Fibroblast of skin of back (primary cell): ENCODE results near the gene CD274.
"Not testable (repeated sequence)": the region's sequence is repeated elsewhere in the genome, so short reads cannot be mapped to it uniquely, and the experiment has no call there.

Source experiments
- DNase-seq: peaks from one replicate; pipeline ENCODE4 v3.0.0-alpha.2; 2013

Gene CD274

DNA sequence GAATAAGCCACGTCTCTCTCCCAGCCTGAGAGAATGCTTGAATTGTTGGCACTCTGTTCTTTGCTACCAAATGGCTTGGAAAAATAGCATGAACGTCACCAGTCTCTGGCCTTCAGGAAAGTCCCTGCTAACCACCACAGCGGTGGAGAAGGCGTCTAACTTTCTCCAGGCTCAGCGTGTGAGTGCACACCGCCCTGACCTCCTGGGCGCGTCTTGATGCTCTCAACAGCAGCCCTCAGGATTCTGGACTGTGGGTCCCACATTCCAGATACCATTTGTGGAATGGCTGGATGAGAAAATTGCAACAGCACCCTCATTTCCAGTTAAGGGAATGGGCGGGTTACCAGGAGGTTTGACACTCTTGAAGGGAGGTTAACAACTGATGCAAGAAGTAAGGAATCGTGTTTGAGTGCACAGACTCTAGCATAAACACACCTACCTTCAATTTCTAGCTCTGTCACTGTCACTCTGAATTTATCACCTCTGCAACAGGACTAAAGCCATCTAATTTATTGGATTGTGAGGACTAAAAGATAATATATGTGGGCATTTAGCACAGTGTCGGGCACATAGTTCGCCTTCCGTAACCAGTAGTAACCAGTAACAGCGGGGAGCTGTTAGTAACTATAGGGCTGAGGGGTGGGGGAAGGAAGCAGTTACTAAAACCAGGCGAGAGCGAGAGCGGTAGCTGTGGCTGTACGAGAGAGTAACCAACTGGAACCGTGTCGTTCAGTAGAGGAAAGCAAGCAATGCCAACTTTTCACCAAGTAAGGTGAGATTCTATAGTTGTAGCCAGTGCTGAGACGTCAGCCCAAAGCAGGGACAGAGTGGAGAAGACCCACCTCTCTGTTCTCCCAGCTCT, 11.8 kb upstream of the CD274 start:
- peak; percentile 47 for DNase-seq

DNA sequence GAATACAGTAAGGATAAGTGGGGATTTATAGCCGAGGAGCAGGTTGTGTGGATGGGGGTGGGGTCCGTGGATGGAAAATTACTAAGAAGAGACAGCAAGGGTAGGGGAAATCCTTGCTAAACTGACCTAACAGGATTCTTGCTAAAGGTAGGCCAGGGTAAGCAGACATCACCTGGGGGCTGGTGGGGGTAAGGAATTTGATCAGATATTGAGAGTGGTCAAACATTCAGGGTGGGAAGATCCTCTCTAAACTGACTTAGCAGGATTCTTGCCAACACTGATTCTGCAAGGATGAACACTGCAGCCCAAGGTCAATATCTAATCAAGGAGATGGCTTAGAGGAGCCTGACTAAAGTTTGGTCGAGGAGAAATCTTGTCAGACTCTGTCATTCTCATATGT, 9.9 kb upstream of the CD274 start:
- DNase-seq = no peak

DNA sequence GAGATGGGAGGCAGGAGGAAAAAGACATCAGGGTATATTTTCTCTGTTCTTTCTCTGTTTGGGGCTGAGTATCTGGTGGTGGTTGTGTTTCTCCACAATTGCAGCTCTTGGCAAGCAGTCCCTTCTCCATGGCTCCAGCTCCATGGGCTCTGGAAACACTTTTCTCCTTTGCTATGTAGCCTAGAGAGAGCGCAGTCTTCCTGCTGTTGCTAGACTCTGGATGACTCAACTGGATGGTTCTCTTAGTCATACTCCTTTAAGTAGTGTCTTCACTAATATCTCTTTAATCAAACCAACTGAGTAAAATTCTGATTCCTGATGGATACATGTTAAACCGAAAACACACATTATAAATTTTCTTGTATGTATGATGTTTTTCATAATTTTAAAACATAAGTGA, 9.3 kb upstream of the CD274 start:
- DNase-seq = peak; percentile 72

DNA sequence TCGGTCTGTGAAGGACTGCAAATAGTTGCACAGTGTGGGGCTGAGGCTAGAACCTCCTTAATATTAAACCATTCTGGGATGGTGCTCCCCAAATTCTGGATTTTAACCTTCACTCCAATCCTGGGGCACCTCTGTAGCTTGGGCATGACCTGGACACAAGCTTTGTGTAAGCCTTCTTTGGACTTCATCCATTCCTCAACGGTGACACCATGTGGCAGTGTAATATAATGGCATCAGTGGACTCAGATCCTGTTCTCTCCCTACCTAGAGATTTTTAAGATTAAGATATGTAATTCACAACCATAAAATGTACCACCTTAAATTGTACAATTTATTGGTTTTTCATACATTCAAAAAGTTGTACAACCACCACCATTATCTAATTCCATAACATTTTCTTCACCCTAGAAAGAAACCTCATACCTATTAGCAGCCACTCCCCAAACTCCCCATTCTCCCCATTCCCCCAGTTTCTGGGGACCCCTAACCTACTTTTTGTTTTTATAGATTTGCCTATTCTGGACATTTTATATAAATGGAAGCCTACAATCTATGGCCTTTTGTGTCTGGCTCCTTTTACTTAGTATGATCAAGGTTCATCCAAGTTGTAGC, 7.8 kb upstream of the CD274 start:
- peak; percentile 66 for DNase-seq

DNA sequence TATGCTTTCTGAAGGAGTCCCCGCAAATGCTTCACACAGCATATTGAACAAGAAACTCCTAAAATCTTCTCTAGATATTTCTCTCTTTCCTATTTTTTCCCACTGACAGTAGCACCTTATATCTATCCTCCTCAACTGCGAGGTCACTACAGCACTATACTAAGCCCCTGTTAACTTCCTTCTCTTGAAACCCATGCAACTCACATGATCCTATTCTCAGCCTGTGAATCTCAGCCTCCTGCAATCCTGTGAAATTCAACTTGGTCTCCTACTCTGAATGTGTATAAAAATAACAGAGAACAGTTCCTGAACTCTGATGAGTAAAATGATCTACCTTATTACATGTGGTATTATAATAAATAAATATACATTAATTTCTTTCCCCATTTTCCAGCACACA, 6.5 kb upstream of the CD274 start:
- DNase-seq = no peak

DNA sequence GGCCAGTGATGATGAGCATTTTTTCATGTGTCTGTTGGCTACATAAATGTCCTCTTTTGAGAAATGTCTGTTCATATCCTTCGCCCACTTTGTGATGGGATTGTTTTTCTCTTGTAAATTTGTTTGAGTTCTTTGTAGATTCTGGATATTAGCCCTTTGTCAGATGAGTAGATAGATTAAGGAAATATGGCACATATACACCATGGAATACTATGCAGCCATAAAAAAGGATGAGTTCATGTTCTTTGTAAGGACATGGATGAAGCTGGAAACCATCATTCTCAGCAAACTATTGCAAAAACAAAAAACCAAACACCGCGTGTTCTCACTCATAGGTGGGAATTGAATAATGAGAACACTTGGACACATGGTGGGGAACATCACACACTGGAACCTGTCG, 5.2 kb upstream of the CD274 start:
- not testable (repeated sequence) for DNase-seq

DNA sequence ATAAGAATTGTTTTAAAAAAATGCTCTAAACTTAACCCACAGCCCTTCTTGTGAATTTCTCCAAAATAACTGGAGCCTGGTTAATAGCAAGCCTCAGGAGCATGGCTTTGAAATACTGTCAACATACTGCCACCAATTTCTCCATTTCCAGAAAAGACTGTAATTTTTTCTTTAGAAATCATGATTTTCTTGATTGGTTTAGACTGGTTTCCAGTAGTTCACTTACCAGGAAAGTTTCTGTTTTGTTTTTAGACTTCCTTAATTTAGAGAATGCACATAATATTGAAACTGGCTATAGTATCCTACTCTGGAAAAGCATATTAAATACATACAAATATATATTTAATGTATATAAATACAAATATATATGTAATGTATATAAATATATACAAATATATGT, 4.5 kb upstream of the CD274 start:
- no peak for DNase-seq

DNA sequence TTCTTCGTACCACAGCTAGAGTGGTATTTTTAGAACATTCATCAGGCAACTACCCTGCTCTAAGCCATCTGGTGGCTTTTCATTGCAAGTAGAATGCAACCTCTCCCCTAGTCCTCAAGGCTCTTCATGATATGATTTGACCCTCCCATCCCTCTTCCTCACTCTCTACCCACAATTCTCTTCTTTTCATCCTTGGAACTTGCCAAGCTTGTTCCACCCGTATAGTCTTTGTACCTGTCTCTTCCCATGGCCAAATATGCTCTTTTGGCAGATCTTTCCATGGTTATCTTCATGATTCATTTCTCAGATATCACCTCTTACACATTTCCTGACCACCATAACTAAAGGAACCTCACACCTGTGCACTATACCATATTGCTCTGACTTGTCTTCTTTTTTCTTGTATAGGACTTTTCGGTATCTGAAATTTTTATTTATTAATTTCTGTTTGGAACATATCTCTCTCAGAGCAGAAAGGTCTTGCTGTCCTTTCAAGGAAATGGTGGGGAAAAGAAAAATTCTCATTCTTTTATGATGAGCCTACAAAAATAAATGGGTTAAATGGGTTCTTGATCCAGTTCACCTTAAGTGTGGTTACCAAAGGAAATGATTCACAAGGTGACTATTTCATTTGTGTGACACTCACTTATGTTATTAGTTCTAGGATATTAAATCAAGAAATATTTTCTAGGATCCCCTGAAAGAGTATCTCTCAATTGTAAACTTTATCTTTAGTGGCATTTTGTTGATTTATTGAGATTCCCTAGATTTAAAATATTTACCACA, 3.7 kb upstream of the CD274 start:
- peak; percentile 43 for DNase-seq

DNA sequence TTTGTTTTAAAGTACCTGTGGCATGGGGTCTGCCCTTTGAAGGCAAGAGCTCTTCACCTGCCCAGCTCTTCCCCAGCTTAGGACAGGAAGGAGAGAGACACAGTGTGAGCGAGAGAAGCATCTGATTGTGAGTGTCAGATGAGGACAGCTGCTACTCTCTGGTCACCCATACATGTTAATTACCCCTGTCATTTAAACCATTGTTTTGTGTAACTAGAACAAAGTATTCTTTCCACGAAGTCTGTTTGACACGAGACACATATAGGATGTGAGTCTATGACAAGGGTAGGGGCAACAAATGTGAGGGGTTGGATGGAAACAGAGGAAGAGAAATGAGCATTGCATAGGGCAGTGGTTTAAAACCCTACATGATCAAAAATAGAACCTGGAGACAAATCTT, 3.0 kb upstream of the CD274 start:
- no peak for DNase-seq

DNA sequence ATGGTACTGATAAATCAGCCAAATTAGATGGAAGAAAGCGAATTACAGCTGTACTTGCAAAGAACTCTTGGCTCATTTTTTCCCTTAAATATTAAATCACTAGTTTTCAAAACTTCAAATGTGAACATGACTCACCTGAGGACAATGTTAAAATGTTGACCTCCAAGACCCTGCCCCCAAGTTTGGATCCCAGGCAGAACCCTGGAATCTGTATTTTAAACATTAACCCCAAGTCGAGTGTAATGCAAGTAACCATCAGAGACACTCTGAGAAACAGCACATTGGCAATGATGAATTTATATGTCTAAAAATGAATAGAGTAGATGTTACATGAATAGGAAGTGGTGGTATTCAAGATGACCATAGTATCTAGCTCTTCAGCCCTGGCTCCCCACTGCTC, 2.3 kb upstream of the CD274 start:
- DNase-seq = no peak

DNA sequence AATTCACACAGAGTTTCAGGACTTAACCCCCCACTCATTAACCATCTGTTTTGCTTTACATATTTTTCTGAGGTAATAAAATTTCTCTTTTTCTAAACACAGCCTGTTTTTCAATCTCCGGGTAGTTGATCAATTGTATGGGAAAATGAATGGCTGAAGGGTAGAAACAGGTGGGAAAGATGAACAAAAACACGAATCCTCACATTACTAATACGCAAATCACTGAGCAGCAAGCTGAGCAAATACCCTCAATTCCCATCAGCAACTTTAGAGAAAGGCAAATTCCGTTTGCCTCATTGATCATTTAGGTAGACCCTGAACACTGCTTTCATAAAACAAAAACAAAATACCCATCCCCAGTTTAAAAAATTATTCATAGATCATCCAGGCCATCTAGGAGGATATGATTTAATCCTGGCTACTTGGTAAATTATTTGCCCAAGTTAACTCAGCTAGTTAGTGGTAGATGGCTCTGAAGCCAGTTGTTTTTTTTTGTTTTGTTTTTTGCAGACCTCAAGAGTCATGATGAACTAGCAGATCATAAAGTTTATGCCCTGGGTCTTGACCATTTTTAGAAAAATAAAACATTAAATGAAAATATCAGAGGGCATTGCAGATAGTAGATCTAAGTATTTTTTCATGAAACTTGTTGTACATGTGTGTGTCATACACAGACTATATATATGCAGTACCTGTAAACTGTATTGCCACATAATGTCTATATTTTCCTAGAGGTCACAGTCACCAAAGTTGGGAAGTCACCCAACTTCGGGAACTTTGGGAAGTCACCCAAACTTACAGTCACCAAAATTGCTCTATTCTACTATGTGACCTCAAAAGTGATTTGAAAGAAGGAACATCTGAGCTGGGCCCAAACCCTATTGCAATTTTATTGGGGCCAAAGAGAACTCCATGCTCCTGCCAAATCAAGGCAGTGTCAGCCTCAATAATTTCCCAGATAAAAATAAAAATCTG, 1.6 kb upstream of the CD274 start:
- DNase-seq = no peak

DNA sequence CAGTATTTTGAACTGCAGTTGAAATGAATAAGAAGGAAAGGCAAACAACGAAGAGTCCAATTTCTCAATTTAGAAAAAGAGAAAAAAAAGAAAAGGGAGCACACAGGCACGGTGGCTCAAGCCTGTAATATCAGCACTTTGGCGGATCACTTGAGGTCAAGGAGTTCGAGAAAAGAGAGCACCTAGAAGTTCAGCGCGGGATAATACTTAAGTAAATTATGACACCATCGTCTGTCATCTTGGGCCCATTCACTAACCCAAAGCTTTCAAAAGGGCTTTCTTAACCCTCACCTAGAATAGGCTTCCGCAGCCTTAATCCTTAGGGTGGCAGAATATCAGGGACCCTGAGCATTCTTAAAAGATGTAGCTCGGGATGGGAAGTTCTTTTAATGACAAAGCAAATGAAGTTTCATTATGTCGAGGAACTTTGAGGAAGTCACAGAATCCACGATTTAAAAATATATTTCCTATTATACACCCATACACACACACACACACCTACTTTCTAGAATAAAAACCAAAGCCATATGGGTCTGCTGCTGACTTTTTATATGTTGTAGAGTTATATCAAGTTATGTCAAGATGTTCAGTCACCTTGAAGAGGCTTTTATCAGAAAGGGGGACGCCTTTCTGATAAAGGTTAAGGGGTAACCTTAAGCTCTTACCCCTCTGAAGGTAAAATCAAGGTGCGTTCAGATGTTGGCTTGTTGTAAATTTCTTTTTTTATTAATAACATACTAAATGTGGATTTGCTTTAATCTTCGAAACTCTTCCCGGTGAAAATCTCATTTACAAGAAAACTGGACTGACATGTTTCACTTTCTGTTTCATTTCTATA, 602 bp upstream of the CD274 start:
- DNase-seq = no peak

DNA sequence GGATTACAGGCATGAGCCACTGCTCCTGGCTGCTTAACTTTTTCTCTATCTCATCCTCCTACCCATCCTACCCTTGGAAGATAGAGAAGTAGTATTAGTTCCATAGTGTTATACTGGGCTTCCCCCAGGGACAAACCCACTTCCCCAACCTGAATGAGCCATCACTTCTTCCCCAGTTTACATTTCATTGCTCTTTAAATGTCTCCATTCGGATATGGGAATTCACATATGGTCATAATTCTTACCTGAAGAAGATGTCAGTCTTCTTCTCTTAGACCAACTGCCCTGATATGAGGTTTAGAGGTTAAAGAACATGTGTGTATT, 1.9 kb downstream of the CD274 start:
- DNase-seq = no peak

DNA sequence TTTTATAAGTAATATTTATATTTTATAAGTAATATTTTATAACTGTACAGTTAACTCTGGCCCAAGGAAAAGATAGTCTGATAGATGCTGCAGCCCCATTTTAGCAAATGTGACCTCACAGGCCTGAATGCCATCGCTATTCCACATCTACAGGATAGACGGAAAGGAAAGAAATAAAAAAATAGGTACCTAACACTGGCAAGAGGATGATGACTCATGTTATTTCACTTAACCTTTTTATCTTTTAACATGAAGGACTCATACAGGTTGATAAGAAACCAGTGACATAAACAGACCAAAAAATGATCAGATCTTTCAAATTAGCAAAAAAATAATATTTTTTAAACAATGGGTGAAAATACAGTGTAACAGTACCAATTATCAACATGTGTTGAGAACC, 2.7 kb downstream of the CD274 start:
- DNase-seq = no peak

DNA sequence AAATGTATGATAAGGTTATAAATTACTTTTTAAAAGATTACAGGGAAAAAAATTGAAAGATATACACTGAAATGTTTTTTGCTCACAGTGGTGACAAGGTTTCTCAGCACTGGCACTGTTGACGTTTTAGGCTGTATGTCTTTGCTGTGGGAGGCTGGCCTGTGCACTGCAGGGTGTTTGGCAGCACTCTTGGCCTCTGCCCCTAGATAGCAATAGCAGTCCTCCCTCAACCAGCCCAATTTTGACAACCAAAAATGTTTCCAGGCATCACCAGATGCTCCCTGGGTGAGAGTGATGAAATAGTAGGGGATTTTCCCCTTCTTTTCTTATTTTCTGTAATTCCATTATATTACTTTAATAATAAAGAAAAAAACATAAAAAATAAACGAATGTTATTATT, 3.3 kb downstream of the CD274 start:
- DNase-seq = no peak

DNA sequence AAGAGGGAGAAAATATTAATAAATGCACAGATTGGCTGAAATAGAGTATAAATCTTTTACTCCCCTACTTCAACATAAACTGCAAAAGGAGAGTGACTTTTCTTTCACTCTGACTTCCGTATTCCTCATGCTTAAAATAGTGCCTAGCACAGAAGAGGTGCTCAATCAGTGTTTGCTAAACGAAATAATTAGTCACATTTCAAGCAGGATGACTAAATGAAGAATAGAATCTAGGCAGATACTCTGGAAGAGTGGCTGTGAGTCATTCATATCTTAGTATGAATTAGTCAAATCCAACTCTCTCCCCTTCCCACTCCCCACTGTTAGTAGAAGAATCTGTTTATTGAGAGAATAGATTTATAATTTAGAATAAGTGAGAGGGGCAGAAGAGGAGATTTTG, 4.8 kb downstream of the CD274 start:
- DNase-seq = peak; percentile 85

DNA sequence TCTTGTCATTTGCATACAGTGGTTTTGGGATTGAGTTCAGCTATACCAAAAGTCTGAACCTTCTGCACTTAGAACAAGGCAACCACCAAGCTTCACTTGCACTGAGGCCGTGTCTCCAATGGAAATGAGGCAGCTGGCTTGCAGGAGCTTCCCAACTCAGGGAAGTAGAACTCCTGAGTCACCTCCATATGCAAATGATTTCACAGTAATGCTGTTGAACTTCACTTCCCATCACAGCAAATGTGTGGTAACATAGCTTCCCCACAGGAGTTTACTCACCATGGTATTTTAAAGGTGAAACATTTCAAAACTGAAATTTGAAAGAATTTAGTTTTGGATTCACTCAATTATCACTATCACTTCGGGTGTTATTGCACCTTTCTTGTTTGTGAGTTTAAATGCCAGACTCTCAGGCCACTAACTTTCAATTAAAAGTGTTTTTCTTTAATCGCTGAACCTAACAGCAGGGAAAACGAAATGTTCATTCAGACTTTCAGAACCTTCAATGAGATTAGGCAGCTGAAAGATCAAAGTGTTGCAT, 9.0 kb downstream of the CD274 start:
- DNase-seq = no peak

DNA sequence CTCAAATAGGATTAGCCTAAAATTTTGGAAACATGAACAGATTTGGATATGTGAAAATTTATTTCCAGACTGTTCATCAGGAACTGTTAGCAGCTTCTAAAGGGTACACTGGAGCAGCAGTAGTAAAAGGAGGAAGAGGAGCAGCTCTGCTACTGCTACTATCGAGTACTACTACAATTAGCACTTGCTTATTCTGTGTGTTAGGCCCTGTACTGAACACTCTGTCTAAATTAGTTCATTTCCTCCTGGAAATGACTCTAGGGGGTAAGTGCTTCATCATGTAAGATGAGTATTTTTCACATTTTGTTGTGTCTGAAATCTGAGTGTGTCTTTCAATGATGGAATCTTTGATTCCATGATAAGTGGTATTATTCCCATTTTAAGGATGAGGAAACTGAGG, 9.8 kb downstream of the CD274 start:
- no peak for DNase-seq

DNA sequence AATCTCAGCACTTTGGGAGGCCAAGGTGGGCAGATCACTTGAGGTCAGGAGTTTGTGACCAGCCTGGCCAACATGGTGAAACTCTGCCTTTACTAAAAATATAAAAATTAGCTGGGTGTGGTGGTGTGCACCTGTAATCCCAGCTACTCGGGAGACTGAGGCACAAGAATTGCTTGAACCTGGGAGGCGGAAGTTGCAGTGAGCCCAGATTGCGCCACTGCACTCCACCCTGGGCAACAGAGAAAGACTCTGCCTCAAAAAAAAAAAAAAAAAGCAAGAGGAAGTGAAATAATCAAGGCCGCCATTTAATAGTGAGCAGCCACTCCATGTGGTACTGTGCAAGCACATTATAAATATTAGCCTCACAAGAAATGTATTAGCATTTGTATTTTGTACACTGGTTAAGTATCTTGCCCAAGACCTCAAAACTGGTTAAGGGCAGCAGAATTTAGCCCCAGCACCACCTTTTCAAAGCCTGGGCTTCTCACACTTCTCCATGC, 14.5 kb downstream of the CD274 start:
- not testable (repeated sequence) for DNase-seq

DNA sequence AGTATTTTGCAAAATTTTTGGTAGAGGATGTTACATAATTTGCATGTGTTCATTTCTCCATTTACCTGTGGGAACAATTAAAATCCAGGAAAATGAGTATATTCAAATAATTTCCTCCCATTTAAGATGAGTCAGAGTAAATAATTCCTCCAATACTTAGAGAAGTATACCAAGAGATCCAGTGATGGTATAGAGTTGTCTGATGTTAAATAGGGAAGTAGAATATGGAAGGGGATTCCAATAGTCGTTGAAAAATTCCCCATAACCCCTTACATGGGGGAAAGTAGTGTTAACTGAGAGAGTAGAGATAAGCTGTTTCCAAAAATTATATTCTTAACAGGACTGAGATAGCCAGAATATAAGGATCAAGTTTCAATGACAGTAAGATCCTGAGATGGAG, 15.7 kb downstream of the CD274 start:
- no peak for DNase-seq

DNA sequence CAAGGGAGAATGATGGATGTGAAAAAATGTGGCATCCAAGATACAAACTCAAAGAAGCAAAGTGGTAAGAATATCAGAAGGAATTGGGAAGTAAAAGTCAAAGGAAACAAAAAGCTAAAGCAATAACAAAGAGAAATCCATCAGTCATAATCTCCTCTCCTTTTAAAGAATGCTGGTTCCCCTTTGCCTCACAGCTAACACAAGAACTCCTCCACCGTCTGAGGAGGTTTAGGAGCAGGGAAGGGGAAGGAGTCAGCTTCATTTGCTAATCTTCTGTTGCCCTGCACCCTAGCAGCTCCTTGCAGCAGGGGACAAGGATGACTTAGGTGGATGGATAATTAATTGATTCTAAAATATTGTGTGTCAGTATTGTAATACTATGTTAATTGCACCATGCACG, 16.4 kb downstream of the CD274 start:
- DNase-seq = no peak
